C4-2B (cell line): Measurements from ENCODE around the gene CCSER1.

Source experiments
- ZFX ChIP-seq: fragments of 450-650 bp; IDR thresholded peaks from 2 replicates; pipeline ENCODE4 v1.6.1; 2017
- TF ChIP-seq, protein P1 (sequence below): fragments of 450-650 bp; conservative IDR thresholded peaks from 2 replicates; pipeline ENCODE4 v1.5.1; 2017; ENCODE audit warnings: mild to moderate bottlenecking

DNA sequence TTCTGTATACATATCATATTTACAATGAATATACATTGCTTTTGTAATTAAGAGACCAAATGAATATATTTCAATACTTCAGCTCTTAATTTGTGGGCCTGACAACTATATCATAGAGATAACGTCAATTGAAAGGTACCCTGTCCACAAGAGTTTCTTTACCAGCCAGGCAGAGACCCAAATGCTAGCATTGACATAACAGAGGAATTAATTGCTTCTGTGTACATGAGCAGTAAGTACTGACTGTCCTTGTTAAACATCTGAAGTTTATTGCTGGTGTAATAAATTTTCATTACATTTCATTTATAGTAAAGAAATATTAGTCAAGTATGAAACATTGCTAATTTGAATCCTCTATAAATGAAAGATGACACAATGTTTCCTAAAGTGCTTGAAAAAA is 910.8 kb downstream of the CCSER1 start:
- TF ChIP-seq, protein P1, sequence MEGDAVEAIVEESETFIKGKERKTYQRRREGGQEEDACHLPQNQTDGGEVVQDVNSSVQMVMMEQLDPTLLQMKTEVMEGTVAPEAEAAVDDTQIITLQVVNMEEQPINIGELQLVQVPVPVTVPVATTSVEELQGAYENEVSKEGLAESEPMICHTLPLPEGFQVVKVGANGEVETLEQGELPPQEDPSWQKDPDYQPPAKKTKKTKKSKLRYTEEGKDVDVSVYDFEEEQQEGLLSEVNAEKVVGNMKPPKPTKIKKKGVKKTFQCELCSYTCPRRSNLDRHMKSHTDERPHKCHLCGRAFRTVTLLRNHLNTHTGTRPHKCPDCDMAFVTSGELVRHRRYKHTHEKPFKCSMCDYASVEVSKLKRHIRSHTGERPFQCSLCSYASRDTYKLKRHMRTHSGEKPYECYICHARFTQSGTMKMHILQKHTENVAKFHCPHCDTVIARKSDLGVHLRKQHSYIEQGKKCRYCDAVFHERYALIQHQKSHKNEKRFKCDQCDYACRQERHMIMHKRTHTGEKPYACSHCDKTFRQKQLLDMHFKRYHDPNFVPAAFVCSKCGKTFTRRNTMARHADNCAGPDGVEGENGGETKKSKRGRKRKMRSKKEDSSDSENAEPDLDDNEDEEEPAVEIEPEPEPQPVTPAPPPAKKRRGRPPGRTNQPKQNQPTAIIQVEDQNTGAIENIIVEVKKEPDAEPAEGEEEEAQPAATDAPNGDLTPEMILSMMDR = no peak
- no peak for TF ChIP-seq ZFX
